Epidermal melanocyte (primary cell): ENCODE data around the gene GNRHR.
"Not testable (repeated sequence)": the region's sequence is repeated elsewhere in the genome, so short reads cannot be mapped to it uniquely, and the experiment has no call there.

Experiments
- DNase-seq: peaks from one replicate; pipeline ENCODE4 v3.0.0; 2011; ENCODE audit warnings: low spot score; ENCODE audit not compliant: insufficient read length

GNRHR gene

GRCh38 chr4:67754288-67754687, at the start of gene GNRHR:
Gene GNRHR (minus strand): TSS chr4:67754388. CDS start chr4:67754335, 53 bp downstream.
- DNase-seq = no peak

- no peak for DNase-seq
These were observed 42.6 kb upstream of the GNRHR start for GRCh38 chr4:67796810-67797209.

DNA sequence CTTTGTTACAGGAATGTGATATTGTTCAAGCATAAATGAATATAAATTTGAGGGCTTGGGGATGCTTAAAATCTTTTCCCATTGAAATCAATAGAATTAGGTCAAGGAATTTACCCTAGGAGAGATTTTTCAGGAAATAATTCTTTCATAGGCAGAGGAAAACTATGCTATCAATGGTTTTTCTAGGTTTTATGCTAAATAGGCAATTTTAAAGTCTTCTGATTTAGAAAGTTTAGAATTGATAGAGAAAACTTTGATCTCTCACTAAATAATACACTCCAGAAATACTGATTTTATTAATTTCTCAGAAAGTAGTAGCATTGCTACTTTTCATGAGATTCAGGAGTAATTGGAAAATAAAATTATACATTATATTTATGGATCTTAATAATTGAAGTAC, 36.5 kb upstream of the GNRHR start:
- DNase-seq = no peak

- no peak for DNase-seq
These were observed 33.1 kb upstream of the GNRHR start for GRCh38 chr4:67787311-67787710.

- DNase-seq = no peak
These were observed 31.3 kb upstream of the GNRHR start for GRCh38 chr4:67785528-67785927.

- no peak for DNase-seq
These were observed 25.4 kb upstream of the GNRHR start for GRCh38 chr4:67779631-67780030.

GRCh38 chr4:67776746-67777145, 22.6 kb upstream of the GNRHR start:
- no peak for DNase-seq

DNA sequence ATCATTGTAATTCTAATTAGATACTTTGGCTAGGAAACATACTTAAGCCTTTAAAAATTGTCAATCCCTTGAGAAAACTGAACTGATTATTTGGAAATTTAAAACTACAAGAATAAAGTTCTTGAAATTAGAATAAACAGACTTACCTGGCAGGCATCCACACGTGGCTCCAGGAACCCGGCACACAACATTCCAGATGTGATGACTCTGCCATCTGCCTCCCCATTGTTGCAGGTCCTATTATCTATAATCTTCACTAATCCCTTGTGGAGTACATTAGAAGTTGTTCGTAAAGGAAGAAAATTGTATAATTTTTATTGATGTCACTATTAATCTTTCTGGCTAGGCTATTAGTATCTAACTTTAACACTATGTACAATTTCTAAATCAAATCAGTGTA, 16.2 kb upstream of the GNRHR start:
- DNase-seq = no peak

DNA sequence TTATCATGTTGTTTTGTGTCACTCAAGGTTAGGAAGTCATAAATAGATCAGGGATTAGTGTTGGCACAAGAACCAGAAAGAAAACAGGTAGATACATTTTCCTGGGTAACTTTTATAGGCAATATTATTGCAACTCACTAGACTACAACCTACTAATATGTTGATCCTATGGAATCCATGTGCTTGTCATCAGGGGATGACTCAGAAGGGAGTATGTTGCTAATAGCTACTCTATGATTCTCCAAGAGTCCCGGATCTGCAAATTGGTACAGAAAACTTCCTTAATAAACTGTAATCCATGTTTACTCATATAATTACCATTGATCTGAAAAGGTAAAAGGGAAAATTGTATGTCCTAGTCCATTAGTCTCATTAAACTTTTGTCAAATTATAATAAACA, 11.7 kb upstream of the GNRHR start:
- DNase-seq = no peak

GRCh38 chr4:67765401-67765800, 11.2 kb upstream of the GNRHR start:
- DNase-seq = no peak

DNA sequence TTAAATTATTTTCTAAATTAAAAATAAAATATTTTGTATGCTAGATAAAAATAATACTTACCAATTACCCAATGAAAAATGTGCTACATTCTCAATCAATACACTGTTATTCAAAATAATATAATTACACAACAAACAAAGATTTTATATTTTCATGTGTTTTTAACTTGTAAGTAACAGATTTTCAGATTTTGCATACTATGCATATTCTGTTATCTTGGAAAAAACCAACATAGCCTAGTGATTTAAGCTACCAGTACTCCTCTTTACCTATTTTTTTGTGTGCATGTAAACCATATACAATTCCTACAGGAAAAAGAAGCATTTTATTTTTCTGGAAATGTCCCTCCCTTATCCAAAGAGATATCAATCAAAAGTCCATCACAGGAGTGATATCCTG, 10.0 kb upstream of the GNRHR start:
- no peak for DNase-seq

DNA sequence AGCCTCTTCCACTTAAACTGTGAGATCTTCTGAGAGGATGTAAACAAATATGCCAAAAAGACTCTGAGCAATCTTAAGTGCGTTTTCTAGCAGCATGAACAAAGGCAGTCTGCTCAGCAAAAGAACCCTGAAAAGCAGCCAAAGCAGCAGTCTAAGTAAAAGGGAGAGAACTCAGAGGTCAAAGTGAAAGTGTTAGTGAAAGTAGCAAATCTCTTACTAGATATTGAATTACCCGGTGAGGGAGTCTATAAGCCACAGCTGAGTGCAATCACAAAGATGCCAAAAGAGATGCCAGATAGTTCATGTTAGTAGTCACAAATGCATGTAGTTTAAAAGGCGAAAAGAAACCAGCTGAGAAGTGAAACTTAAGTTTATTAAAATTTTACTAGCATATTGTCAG, 7.9 kb upstream of the GNRHR start:
- no peak for DNase-seq

GRCh38 chr4:67756991-67757390, 2.8 kb upstream of the GNRHR start:
- not testable (repeated sequence) for DNase-seq

DNA sequence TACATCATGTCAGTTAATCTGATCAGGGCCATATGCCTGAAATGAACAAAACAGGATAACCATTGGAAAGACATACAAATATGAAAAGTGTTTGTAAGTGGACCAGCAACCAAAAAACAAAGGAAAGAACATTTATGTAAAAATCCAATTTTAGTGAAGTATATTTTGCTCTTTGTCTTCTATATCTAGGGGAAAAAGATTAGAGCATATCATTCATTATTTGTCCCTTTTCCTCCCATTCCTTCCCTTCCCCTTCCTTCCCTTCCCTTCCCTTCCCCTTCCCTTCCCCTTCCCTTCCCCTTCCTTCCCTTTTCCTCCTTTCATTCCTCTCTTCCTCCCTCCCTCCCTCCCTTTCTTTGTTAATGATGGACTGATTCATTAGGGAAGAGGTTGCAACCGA, 1.8 kb upstream of the GNRHR start:
- no peak for DNase-seq

DNA sequence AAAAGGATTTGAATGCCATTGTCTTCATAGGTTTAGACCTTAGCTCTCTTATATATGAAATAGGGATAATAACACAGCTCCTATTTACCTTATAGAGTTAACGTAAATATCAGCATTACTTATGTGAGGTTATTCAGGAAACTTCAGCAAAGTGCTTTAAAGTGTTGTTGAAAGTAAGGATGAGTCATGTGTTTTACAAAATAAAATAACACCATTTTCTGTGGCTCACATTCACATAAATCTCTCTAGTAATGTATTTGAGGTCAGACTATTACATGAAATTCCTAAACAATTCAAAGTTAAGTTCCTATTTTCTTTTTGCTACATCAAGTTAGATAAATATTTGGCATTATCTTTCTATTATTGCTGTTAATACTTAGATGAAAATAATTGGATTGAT, 2.9 kb downstream of the GNRHR start:
- no peak for DNase-seq

DNA sequence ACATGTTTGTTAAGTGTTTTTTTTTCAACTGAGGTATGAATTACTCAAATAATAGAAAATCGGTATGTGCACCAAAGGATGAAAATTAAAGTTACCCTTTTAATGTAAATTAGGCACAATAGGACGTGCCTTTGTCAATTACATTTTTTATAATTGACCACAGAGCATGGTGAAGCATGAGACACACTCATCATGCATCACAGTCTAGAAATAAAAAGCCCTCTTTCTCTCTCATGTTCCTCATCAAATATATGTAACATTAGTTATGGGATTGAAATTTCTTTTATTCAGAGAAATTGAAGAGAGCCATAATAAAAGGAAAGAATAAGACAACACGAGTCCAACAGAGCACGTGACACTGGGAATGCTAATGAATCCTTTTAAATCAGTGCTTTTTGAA, 3.5 kb downstream of the GNRHR start:
- no peak for DNase-seq

- no peak for DNase-seq
These were observed 4.9 kb downstream of the GNRHR start for GRCh38 chr4:67749286-67749685.

- no peak for DNase-seq
These were observed 7.2 kb downstream of the GNRHR start for GRCh38 chr4:67746797-67747495.

DNA sequence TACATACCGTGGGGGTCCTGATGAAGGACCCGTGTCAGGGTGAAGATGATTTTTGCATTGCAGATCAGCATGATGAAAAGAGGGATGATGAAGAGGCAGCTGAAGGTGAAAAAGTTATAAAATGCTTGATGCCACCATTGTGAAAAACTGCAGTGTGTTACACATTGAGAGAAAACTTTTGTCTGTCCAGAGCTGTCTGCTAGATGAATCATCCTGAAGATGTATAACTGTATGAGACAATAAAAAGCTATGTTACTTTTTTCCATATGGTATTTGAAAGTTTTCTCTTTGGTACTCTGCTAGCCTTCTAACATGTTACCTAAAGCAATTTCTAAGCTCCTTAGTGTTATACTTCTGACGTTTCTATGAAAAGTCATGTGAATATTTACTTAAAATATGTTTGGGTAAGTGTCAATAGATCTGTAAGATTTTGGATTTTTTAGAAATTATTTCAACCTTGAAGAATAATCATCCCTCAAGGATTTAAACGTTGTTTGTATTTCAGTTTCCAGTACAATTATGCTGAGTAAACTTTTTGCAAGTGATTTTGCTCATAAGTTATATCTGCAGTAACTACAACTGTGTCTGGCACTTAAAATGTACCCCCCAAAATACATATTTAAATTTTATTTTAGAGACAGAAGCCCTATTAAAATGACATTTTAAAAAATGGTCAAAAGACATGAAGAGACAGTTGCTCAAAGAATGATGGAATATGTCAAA, 9.5 kb downstream of the GNRHR start:
- DNase-seq = no peak

GRCh38 chr4:67743194-67743593, 11.0 kb downstream of the GNRHR start:
- no peak for DNase-seq

- no peak for DNase-seq
These were observed 17.9 kb downstream of the GNRHR start for GRCh38 chr4:67736262-67736661.

GRCh38 chr4:67735325-67735724, 18.9 kb downstream of the GNRHR start:
- no peak for DNase-seq

DNA sequence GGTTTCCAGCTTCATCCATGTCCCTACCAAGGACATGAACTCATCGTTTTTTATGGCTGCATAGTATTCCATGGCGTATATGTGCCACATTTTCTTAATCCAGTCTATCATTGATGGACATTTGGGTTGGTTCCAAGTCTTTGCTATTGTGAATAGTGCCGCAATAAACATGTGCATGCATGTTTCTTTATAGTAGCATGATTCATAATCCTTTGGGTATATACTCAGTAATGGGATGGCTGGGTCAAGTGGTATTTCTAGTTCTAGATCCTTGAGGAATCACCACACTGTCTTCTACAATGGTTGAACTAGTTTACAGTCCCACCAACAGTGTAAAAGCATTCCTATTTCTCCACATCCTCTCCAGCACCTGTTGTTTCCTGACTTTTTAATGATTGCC, 23.7 kb downstream of the GNRHR start:
- not testable (repeated sequence) for DNase-seq
